GM23248 (cell line): Measurements from ENCODE around the gene ARAP1. TPM values are rescaled to one million over a fixed set of nuclear protein-coding genes. Genes with fewer than 3 reads are reported as not detected.

Experiments used
- DNase-seq: peaks from one replicate; pipeline ENCODE4 v3.0.0-alpha.2; 2015
- H2AFZ ChIP-seq: fragments of 200-600 bp; sonication (generic); 2 replicates; pipeline ENCODE4 v1.6.1; 2016; ENCODE audit warnings: antibody characterized with exemption
- H3F3A ChIP-seq: fragments of 200-600 bp; sonication (generic); 2 replicates; pipeline ENCODE4 v1.6.1; 2016; ENCODE audit warnings: mild to moderate bottlenecking, antibody characterized with exemption, mixed run types; ENCODE audit not compliant: insufficient read depth
- H3K27ac ChIP-seq: fragments of 200-600 bp; sonication (generic); 2 replicates; pipeline ENCODE4 v1.5.1; 2016; ENCODE audit warnings: mild to moderate bottlenecking
- H3K27me3 ChIP-seq: fragments of 200-600 bp; sonication (generic); replicated peaks from 2 replicates; pipeline ENCODE4 v1.6.1; 2016; ENCODE audit warnings: mild to moderate bottlenecking; ENCODE audit not compliant: insufficient read depth
- H3K36me3 ChIP-seq: fragments of 200-600 bp; sonication (generic); 2 replicates; pipeline ENCODE4 v1.6.1; 2016; ENCODE audit warnings: low read depth, mild to moderate bottlenecking
- H3K4me1 ChIP-seq: fragments of 200-600 bp; sonication (generic); 2 replicates; pipeline ENCODE4 v1.6.1; 2016; ENCODE audit warnings: mild to moderate bottlenecking; ENCODE audit not compliant: insufficient read depth
- H3K4me2 ChIP-seq: fragments of 200-600 bp; sonication (generic); one replicate; pipeline ENCODE4 v1.6.1; 2016; ENCODE audit warnings: mild to moderate bottlenecking; ENCODE audit not compliant: unreplicated experiment
- H3K4me3 ChIP-seq: fragments of 200-600 bp; sonication (generic); 2 replicates; pipeline ENCODE4 v1.5.1; 2016; ENCODE audit warnings: mild to moderate bottlenecking
- H3K79me2 ChIP-seq: fragments of 200-600 bp; sonication (generic); 2 replicates; pipeline ENCODE4 v1.6.1; 2016; ENCODE audit warnings: mild to moderate bottlenecking; ENCODE audit not compliant: insufficient read depth
- H3K9ac ChIP-seq: fragments of 200-600 bp; sonication (generic); 2 replicates; pipeline ENCODE4 v1.6.1; 2016; ENCODE audit warnings: mild to moderate bottlenecking
- H3K9me2 ChIP-seq: fragments of 200-600 bp; sonication (generic); 2 replicates; pipeline ENCODE4 v1.6.1; 2016; ENCODE audit warnings: mixed run types, mild to moderate bottlenecking, moderate library complexity; ENCODE audit not compliant: insufficient read depth
- H3K9me3 ChIP-seq: fragments of 200-600 bp; sonication (generic); one replicate; pipeline ENCODE4 v1.6.1; 2017; ENCODE audit warnings: low read depth
- H4K20me1 ChIP-seq: fragments of 200-600 bp; sonication (generic); 2 replicates; pipeline ENCODE4 v1.6.0; 2016; ENCODE audit not compliant: insufficient read depth
- EZH2 ChIP-seq: fragments of 200-600 bp; sonication (generic); IDR thresholded peaks from 2 replicates; pipeline ENCODE4 v1.6.1; 2018; ENCODE audit warnings: antibody characterized with exemption, mild to moderate bottlenecking; ENCODE audit not compliant: insufficient read depth, poor library complexity, severe bottlenecking
- EZH2phosphoT487 ChIP-seq: fragments of 200-600 bp; sonication (generic); IDR thresholded peaks from 2 replicates; pipeline ENCODE4 v1.6.1; 2018; ENCODE audit warnings: antibody characterized with exemption, moderate library complexity, mild to moderate bottlenecking, low read depth; ENCODE audit not compliant: insufficient read depth
- WGBS, 2 experiments: methylation state at CpG; one replicate each; pipeline ENCODE4 v1.1.6; 2015 to 2017; ENCODE audit warnings: low lambda C conversion rate in 2 of 2, low coverage in 1 of 2; ENCODE audit errors: missing lambda C conversion rate in 2 of 2; 5-methylcytosine and 5-hydroxymethylcytosine counted together
- in situ Hi-C: fragments of 300-500 bp; cut with MboI; formaldehyde crosslinking; loops from 2 replicates; pipeline ENCODE4 v1.15.0; 2020
- polyA plus RNA-seq: library from polyadenylated mRNA; unstranded; fragments of >200 nt; fragmentation: Nextera tagmentation; extraction: Ambion mirVana; gene quantifications from 2 replicates; pipeline ENCODE4 v1.2.1, GENCODE V29; 2016
- total RNA-seq: library from RNA; depleted of rRNA; stranded (reverse); fragments of >200 nt; shearing (Covaris generic); gene quantifications from 2 replicates; pipeline ENCODE4 v1.2.3, GENCODE V29; 2014

Gene ARAP1
- total and polyA plus RNA-seq, 2 experiments from 2014 or later = 41.5 to 73.9 TPM

GRCh38 chr11:72724851-72725723, 27.1 kb downstream of the ARAP1 start:
- no peak for TF ChIP-seq EZH2
- peaks cover 64% of the 10 kb centered on the region for H3K79me2 ChIP-seq
- H4K20me1 ChIP-seq = no peaks in the 10 kb centered on the region
- in situ Hi-C loops = loop anchor here (25.0 kb wide), 1 partner anchor 437 kb away; no protein-coding TSS in a partner anchor
- H3K4me2 ChIP-seq = no peak overlapping the region
- no peaks in the 10 kb centered on the region for H3K36me3 ChIP-seq
- no peak overlapping the region for H3K4me3 ChIP-seq
- no peaks in the 10 kb centered on the region for H3F3A ChIP-seq
- peaks cover 11% of the 10 kb centered on the region for H3K4me1 ChIP-seq
- no peak overlapping the region for H3K27ac ChIP-seq
- H3K9me2 ChIP-seq = no peaks in the 10 kb centered on the region
- H3K9me3 ChIP-seq = no peaks in the 10 kb centered on the region
- DNase-seq = peak; percentile 78
- H2AFZ ChIP-seq = no peak overlapping the region
- no peaks in the 10 kb centered on the region for H3K27me3 ChIP-seq
- H3K9ac ChIP-seq = no peak overlapping the region
- WGBS, 2 experiments = 51 to 52% methylated on average over 9 of the region's 9 CpGs

GRCh38 chr11:72724021-72724551, 28.1 kb downstream of the ARAP1 start:
- H4K20me1 ChIP-seq = 0 out of 2 replicates have a peak, but pooled peaks cover 3% of the 10 kb centered on the region
- H3K4me3 ChIP-seq = no peak overlapping the region
- peaks cover 14% of the 10 kb centered on the region for H3K4me1 ChIP-seq
- in situ Hi-C loops = loop anchor here (25.0 kb wide), 1 partner anchor 438 kb away; no protein-coding TSS in a partner anchor
- H3K9ac ChIP-seq = peak overlapping the region; percentile 28; the same call in 1 of the 2 replicates
- no peak overlapping the region for H2AFZ ChIP-seq
- no peak for TF ChIP-seq EZH2
- no peak for TF ChIP-seq EZH2phosphoT487
- H3K9me3 ChIP-seq = no peaks in the 10 kb centered on the region
- H3K79me2 ChIP-seq = peaks cover 71% of the 10 kb centered on the region
- H3K9me2 ChIP-seq = no peaks in the 10 kb centered on the region
- H3K36me3 ChIP-seq = no peaks in the 10 kb centered on the region
- DNase-seq = no peak
- H3K27ac ChIP-seq = no peak overlapping the region
- H3K4me2 ChIP-seq = no peak overlapping the region
- WGBS, 2 experiments = 81 to 82% methylated on average over 4 to 5 of the region's 5 CpGs
- H3K27me3 ChIP-seq = no peaks in the 10 kb centered on the region
- H3F3A ChIP-seq = no peaks in the 10 kb centered on the region

- TF ChIP-seq EZH2phosphoT487 (no peak), EZH2 (no peak)
- H3K79me2 ChIP-seq = peaks cover 71% of the 10 kb centered on the region
Measured at GRCh38 chr11:72723508-72723907, 28.7 kb downstream of the ARAP1 start.

GRCh38 chr11:72722050-72722748, 30.0 kb downstream of the ARAP1 start:
- Histone ChIP-seq H3K4me1 (peaks cover 14% of the 10 kb centered on the region), H3K9me2 (no peaks in the 10 kb centered on the region), H3K79me2 (peaks cover 79% of the 10 kb centered on the region), H3K27ac (peak overlapping the region; percentile 69), H3K4me2 (peak overlapping the region; percentile 91), H4K20me1 (0 out of 2 replicates have a peak, but pooled peaks cover 3% of the 10 kb centered on the region), H3K9me3 (no peaks in the 10 kb centered on the region), H3F3A (no peaks in the 10 kb centered on the region), H3K27me3 (no peaks in the 10 kb centered on the region), H3K36me3 (no peaks in the 10 kb centered on the region), H3K4me3 (peak overlapping the region; percentile 91), H3K9ac (peak overlapping the region; percentile 87), H2AFZ (peak overlapping the region; percentile 83)
- WGBS, 2 experiments = 3 to 5% methylated on average over 9 to 10 of the region's 10 CpGs
- in situ Hi-C loops = loop anchor here (25.0 kb wide), 1 partner anchor 440 kb away; no protein-coding TSS in a partner anchor
- peak; percentile 90 for DNase-seq
- TF ChIP-seq EZH2 = no peak
- no peak for TF ChIP-seq EZH2phosphoT487

More at GRCh38 chr11:72723508-72723907, 28.7 kb downstream of the ARAP1 start:
- in situ Hi-C loops = loop anchor here (25.0 kb wide), 1 partner anchor 439 kb away; no protein-coding TSS in a partner anchor
- H3F3A ChIP-seq = no peaks in the 10 kb centered on the region
- H3K4me2 ChIP-seq = no peak overlapping the region
- H3K27ac ChIP-seq = no peak overlapping the region
- H3K36me3 ChIP-seq = no peaks in the 10 kb centered on the region
- H3K4me3 ChIP-seq = no peak overlapping the region
- H2AFZ ChIP-seq = no peak overlapping the region
- peak; percentile 59 for DNase-seq
- H3K9ac ChIP-seq = peak overlapping the region; percentile 28; the same call in 1 of the 2 replicates
- H3K9me2 ChIP-seq = no peaks in the 10 kb centered on the region
- 0 out of 2 replicates have a peak, but pooled peaks cover 3% of the 10 kb centered on the region for H4K20me1 ChIP-seq
- H3K9me3 ChIP-seq = no peaks in the 10 kb centered on the region
- WGBS, 2 experiments = 63 to 68% methylated on average over 9 of the region's 9 CpGs
- peaks cover 14% of the 10 kb centered on the region for H3K4me1 ChIP-seq
- H3K27me3 ChIP-seq = no peaks in the 10 kb centered on the region
